ENCODE results near the gene CTNNA1.

The CTNNA1 gene

GRCh38 chr5:138978080-138978479, 224.9 kb downstream of the CTNNA1 start:
- no peak for DNase-seq

GRCh38 chr5:138978581-138978980, 225.4 kb downstream of the CTNNA1 start:
- no peak for DNase-seq

- no peak for DNase-seq
These were observed 226.6 kb downstream of the CTNNA1 start for GRCh38 chr5:138979684-138980280.

GRCh38 chr5:138980441-138980840, 227.2 kb downstream of the CTNNA1 start:
- DNase-seq = no peak

GRCh38 chr5:138981131-138981530, 227.9 kb downstream of the CTNNA1 start:
- no peak for DNase-seq

GRCh38 chr5:138981586-138981985, 228.4 kb downstream of the CTNNA1 start:
- no peak for DNase-seq

GRCh38 chr5:138983984-138984383, 230.8 kb downstream of the CTNNA1 start:
- DNase-seq = no peak

All from activated naive CD4-positive, alpha-beta T cell treated with Interleukin-2 at 50 U/mL for 16 hours (primary cell).